HFF-Myc (cell line): Measurements from ENCODE around the gene TTC28.

Source experiments
- DNase-seq: peaks from one replicate; pipeline ENCODE4 v3.0.0-alpha.2; 2011; ENCODE audit warnings: low read depth; ENCODE audit errors: extremely low read depth
- H3K4me3 ChIP-seq: replicated peaks from 2 replicates; pipeline ENCODE4 v1.5.1; 2011; ENCODE audit warnings: low read depth, mild to moderate bottlenecking, control low read depth, low read length
- TF ChIP-seq, protein P1 (sequence below): IDR thresholded peaks from 2 replicates; pipeline ENCODE4 v1.5.1; 2012; ENCODE audit warnings: mild to moderate bottlenecking, low read depth, low read length, control low read depth; ENCODE audit errors: missing control alignments

The TTC28 gene

DNA sequence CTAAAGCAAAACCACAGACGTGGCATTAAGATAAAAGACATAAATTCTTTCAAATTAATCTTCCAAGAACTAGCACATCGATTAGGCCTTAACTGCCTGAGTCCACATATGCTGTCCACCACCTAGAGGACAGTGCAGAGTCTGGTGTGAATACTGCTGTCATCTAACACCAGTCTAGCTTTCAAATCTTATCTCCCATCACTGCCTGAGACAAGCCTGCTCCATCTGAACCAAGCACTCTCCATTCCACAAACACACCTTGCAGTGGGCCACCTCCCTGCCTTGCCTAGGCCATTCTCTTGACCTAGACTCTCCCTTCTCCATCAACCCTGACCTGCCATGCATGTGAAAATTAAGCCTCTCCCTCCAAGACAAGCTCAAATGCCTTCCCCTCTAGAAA is 631.1 kb downstream of the TTC28 start:
- DNase-seq: no peak
- TF ChIP-seq, protein P1, sequence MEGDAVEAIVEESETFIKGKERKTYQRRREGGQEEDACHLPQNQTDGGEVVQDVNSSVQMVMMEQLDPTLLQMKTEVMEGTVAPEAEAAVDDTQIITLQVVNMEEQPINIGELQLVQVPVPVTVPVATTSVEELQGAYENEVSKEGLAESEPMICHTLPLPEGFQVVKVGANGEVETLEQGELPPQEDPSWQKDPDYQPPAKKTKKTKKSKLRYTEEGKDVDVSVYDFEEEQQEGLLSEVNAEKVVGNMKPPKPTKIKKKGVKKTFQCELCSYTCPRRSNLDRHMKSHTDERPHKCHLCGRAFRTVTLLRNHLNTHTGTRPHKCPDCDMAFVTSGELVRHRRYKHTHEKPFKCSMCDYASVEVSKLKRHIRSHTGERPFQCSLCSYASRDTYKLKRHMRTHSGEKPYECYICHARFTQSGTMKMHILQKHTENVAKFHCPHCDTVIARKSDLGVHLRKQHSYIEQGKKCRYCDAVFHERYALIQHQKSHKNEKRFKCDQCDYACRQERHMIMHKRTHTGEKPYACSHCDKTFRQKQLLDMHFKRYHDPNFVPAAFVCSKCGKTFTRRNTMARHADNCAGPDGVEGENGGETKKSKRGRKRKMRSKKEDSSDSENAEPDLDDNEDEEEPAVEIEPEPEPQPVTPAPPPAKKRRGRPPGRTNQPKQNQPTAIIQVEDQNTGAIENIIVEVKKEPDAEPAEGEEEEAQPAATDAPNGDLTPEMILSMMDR: no peak
- no peak overlapping the region for H3K4me3 ChIP-seq

DNA sequence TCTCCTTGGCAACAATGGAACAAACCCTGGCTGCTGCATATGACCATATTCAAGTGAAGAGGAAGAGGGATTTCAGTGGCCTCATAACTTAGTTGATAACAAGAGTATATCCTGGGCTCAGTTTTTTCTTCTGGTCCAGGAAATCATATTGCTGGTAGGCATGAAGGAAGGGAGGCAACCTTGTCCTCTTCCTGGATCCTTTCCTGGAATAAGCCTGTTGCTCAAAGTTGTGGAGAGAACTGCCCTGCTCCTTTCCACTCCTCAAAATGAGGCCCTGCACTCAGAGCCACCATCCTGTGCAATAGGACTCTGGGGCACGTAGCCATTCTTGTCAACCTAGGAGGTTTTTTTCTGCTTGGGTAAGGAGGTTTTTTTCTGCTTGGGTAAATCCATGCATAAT is 631.9 kb downstream of the TTC28 start:
- H3K4me3 ChIP-seq: no peak overlapping the region
- TF ChIP-seq, protein P1: no peak
- no peak for DNase-seq

- H3K4me3 ChIP-seq: no peak overlapping the region
- TF ChIP-seq, protein P1: no peak
- DNase-seq: no peak
Observed at GRCh38 chr22:28046100-28046499, 633.5 kb downstream of the TTC28 start.

DNA sequence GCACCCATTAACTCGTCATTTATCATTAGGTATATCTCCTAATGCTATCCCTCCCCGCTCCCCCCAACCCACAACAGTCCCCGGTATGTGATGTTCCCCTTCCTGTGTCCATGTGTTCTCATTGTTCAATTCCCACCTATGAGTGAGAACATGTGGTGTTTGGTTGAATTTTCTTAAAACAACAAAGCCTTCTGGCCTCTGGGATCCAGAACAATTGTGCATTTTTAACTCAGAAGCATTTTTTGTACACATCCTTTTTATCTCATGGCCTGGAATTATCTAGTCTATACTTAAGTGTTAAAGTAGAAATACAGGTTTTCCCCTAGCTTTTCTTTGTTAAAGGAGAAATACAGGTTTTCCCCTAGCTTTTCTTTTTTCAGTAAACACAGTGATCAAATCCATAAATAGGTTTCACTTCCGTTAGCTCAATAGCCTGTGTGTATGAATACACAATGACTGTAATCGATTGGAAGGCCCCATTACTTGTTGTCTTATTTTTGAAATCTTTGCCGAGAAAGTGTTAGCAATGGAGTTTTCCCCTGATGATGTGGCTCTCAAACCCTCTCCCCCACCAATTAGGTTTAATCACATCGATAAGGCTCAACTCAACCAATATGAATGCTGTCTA is 635.0 kb downstream of the TTC28 start:
- no peak overlapping the region for H3K4me3 ChIP-seq
- TF ChIP-seq, protein P1: no peak
- DNase-seq: no peak

GRCh38 chr22:28043266-28043665 is 636.4 kb downstream of the TTC28 start:
- TF ChIP-seq, protein P1: no peak
- no peak overlapping the region for H3K4me3 ChIP-seq
- DNase-seq: peak; percentile 36

DNA sequence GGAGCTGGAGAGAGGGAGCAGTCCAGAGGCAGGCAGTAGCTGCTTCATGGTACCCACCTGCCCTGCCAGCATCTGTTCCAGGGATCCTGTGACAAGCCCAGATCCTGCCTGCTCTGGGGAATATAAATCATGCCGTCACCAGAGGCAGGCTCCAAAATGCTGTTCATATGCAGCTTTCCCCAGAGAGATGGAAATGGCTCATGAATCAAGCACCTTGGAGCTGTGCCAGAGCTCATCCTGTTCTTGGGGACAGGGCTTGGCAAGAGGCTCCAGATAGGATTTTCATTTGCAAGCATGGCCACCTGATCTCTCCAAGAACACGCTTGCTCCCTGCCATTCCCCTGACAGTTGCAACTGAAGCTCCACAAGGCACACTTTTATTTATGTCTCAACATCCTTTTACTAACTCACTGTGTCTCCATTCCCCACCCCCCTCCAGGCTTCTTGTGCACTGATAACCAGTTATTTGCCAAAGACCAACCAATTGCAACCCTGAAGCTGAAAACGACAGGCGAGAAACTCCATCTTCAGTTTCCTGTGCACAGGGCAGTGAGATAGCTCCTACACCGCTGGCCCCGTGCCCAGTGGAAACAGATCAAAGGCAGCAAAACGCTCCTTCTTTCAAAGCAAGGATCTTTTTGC is 644.8 kb downstream of the TTC28 start:
- DNase-seq: peak; percentile 44
- H3K4me3 ChIP-seq: no peak overlapping the region
- TF ChIP-seq, protein P1: no peak
